IPS-18c (cell line): ENCODE measurements around the gene BPTF.
"Not testable (repeated sequence)": the region's sequence is repeated elsewhere in the genome, so short reads cannot be mapped to it uniquely, and the experiment has no call there.

Source experiments
- H3K4me3 ChIP-seq: 2 replicates; pipeline ENCODE4 v1.7.0; 2013; ENCODE audit warnings: low read depth, mild to moderate bottlenecking, low read length, moderate library complexity; ENCODE audit not compliant: insufficient read depth
- H3K9me3 ChIP-seq: one replicate; pipeline ENCODE4 v1.6.1; 2013; ENCODE audit warnings: mild to moderate bottlenecking, low read length, moderate library complexity; ENCODE audit not compliant: control insufficient read depth, insufficient read depth

BPTF gene

GRCh38 chr17:67912088-67912487 is 86.8 kb downstream of the BPTF start:
- Histone ChIP-seq H3K4me3 (no peak overlapping the region), H3K9me3 (no peaks in the 10 kb centered on the region)

- Histone ChIP-seq H3K9me3 (no peaks in the 10 kb centered on the region), H3K4me3 (no peak overlapping the region)
Measured at GRCh38 chr17:67912656-67913055, 87.4 kb downstream of the BPTF start.

GRCh38 chr17:67920212-67920611 is 94.9 kb downstream of the BPTF start:
- Histone ChIP-seq H3K4me3 (no peak overlapping the region), H3K9me3 (no peaks in the 10 kb centered on the region)

GRCh38 chr17:67922503-67922902 is 97.2 kb downstream of the BPTF start:
- Histone ChIP-seq H3K9me3 (no peaks in the 10 kb centered on the region), H3K4me3 (no peak overlapping the region)

- H3K4me3 ChIP-seq, H3K9me3 ChIP-seq: not testable (repeated sequence)
Measured at GRCh38 chr17:67928842-67929241, 103.5 kb downstream of the BPTF start.

- H3K4me3 ChIP-seq = no peak overlapping the region
- no peaks in the 10 kb centered on the region for H3K9me3 ChIP-seq
Measured at GRCh38 chr17:67931227-67931626, 105.9 kb downstream of the BPTF start.

- Histone ChIP-seq H3K9me3 (no peaks in the 10 kb centered on the region), H3K4me3 (no peak overlapping the region)
Measured at GRCh38 chr17:67942810-67943209, 117.5 kb downstream of the BPTF start.

GRCh38 chr17:67944035-67944434 is 118.7 kb downstream of the BPTF start:
- Histone ChIP-seq H3K4me3 (no peak overlapping the region), H3K9me3 (no peaks in the 10 kb centered on the region)

- Histone ChIP-seq H3K9me3 (no peaks in the 10 kb centered on the region), H3K4me3 (no peak overlapping the region)
Measured at GRCh38 chr17:67946513-67946912, 121.2 kb downstream of the BPTF start.

- H3K9me3 ChIP-seq = no peaks in the 10 kb centered on the region
- H3K4me3 ChIP-seq = no peak overlapping the region
Measured at GRCh38 chr17:67947325-67947813, 122.1 kb downstream of the BPTF start.

GRCh38 chr17:67950945-67951344 is 125.6 kb downstream of the BPTF start:
- Histone ChIP-seq H3K4me3 (no peak overlapping the region), H3K9me3 (no peaks in the 10 kb centered on the region)

GRCh38 chr17:67959510-67959909 is 134.2 kb downstream of the BPTF start:
- Histone ChIP-seq H3K9me3 (no peaks in the 10 kb centered on the region), H3K4me3 (no peak overlapping the region)

- not testable (repeated sequence) for H3K9me3 ChIP-seq, H3K4me3 ChIP-seq
Measured at GRCh38 chr17:67960276-67960675, 135.0 kb downstream of the BPTF start.

- not testable (repeated sequence) for H3K9me3 ChIP-seq, H3K4me3 ChIP-seq
Measured at GRCh38 chr17:67962156-67962555, 136.9 kb downstream of the BPTF start.

GRCh38 chr17:67963145-67963572 is 137.9 kb downstream of the BPTF start:
- not testable (repeated sequence) for H3K4me3 ChIP-seq, H3K9me3 ChIP-seq

- no peaks in the 10 kb centered on the region for H3K9me3 ChIP-seq
- H3K4me3 ChIP-seq = no peak overlapping the region
Measured at GRCh38 chr17:67970783-67971182, 145.5 kb downstream of the BPTF start.

GRCh38 chr17:67974185-67974584 is 148.9 kb downstream of the BPTF start:
- no peaks in the 10 kb centered on the region for H3K9me3 ChIP-seq
- peak overlapping the region; percentile 50 for H3K4me3 ChIP-seq

- peak overlapping the region; percentile 50 for H3K4me3 ChIP-seq
- H3K9me3 ChIP-seq = no peaks in the 10 kb centered on the region
Measured at GRCh38 chr17:67974598-67975066, 149.3 kb downstream of the BPTF start.

- not testable (repeated sequence) for H3K9me3 ChIP-seq
Measured at GRCh38 chr17:67976306-67976705, 151.0 kb downstream of the BPTF start.

More at GRCh38 chr17:67976306-67976705, 151.0 kb downstream of the BPTF start:
- H3K4me3 ChIP-seq = not testable (repeated sequence)
